Measurements from ENCODE around the gene AKAP6. TPM values are rescaled to one million over a fixed set of nuclear protein-coding genes. Genes with fewer than 3 reads are reported as not detected.

AKAP6 gene
- total and polyA plus RNA-seq, 10 of the 15 experiments (the other 5 are each of a cell fraction or from before 2014, with no cell fraction given), result 0.35 to 5.9 (median 2.2) TPM

DNA sequence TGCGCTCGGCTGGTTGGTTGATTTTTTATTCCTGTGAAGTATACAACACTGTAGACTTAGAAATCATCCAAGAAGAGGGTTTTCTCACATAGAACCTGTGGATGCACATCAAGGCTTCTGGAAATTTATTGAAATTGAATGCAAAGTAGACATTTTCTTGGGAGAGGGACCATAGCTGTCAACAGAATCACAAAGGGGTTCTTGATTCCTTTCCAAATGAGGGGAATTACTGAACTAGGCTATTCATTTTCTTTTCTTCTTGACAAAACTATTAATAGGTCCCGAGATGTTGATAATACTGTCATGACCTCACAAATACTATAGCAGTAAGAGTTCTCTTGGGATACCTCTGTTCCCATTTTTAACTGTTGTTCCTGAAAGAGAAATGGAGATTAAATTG, 73.9 kb downstream of the AKAP6 start:
- Histone ChIP-seq H3K27me3 (replicated peaks in 1 of 2; ENCODE audit: control insufficient read depth in 2 of 2, insufficient read depth in 2 of 2, low read length in 1 of 2) (no peaks in the 10 kb centered on the region; a peak in 1 of 4 replicates), H3K4me3 (no peak overlapping the region), H2AFZ (ENCODE audit: control insufficient read depth, low read depth, low read length) (no peak overlapping the region), H3K79me2 (ENCODE audit: control insufficient read depth, insufficient read depth, low read length) (no peaks in the 10 kb centered on the region), H3K9me3 (replicated peaks; ENCODE audit: control insufficient read depth, insufficient read depth, low read length) (no peaks in the 10 kb centered on the region), H4K20me1 (ENCODE audit: control insufficient read depth, insufficient read depth) (no peaks in the 10 kb centered on the region), H3K4me1 (ENCODE audit: control insufficient read depth, insufficient read depth, low read length) (no peaks in the 10 kb centered on the region), H3K4me2 (ENCODE audit: control insufficient read depth, insufficient read depth) (no peak overlapping the region), H3K36me3 (ENCODE audit: control insufficient read depth in 2 of 2, insufficient read depth in 2 of 2, low read length in 1 of 2) (no peaks in the 10 kb centered on the region), H3K9ac (ENCODE audit: control insufficient read depth, insufficient read depth, low read length) (no peak overlapping the region), H3K27ac (ENCODE audit: control insufficient read depth, insufficient read depth) (no peak overlapping the region)
- POLR2A ChIA-PET, result no interaction called here
- 53% methylated on average over 3 of the region's 3 CpGs for WGBS (ENCODE audit: insufficient coverage, insufficient replicate concordance, low lambda C conversion rate, missing lambda C conversion rate)
- SMC1A ChIA-PET (ENCODE audit: uncharacterized antibody, unreplicated experiment), result interaction anchor here (0.6 to 1.2 kb wide), 2 partner anchors 16 to 90 kb away, joined by 3 read pairs; no protein-coding TSS in a partner anchor
- ATAC-seq (no peak), DNase-seq (ENCODE audit: low read depth, low spot score) (no peak), FAIRE-seq (no peak)
- CTCF ChIA-PET, result interaction anchor here (0.6 kb wide), 1 partner anchor 545 kb away, joined by 3 read pairs; no protein-coding TSS in a partner anchor
- no TSS peak for BruUV-seq (replicated peaks)
- RAD21 ChIA-PET (ENCODE audit: unreplicated experiment), result no interaction called here
- no peak for TF ChIP-seq IKZF1 (conservative IDR thresholded peaks at IDR 0.05)
- TF ChIP-seq NFYA (IDR thresholded peaks at IDR 0.05; ENCODE audit: borderline replicate concordance, low read depth, low read length), result no peak
- TF ChIP-seq, protein P1, sequence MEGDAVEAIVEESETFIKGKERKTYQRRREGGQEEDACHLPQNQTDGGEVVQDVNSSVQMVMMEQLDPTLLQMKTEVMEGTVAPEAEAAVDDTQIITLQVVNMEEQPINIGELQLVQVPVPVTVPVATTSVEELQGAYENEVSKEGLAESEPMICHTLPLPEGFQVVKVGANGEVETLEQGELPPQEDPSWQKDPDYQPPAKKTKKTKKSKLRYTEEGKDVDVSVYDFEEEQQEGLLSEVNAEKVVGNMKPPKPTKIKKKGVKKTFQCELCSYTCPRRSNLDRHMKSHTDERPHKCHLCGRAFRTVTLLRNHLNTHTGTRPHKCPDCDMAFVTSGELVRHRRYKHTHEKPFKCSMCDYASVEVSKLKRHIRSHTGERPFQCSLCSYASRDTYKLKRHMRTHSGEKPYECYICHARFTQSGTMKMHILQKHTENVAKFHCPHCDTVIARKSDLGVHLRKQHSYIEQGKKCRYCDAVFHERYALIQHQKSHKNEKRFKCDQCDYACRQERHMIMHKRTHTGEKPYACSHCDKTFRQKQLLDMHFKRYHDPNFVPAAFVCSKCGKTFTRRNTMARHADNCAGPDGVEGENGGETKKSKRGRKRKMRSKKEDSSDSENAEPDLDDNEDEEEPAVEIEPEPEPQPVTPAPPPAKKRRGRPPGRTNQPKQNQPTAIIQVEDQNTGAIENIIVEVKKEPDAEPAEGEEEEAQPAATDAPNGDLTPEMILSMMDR (IDR thresholded peaks at IDR 0.05 in 2 of 3, conservative IDR thresholded peaks at IDR 0.05 in 1 of 3; ENCODE audit: control insufficient read depth in 2 of 3, extremely low read depth in 1 of 3, insufficient read depth in 1 of 3, low read depth in 3 of 3, low read length in 3 of 3), result no peak
- TF ChIP-seq FOXK2 (IDR thresholded peaks at IDR 0.05), result no peak
- no peak for TF ChIP-seq FOXM1 (IDR thresholded peaks at IDR 0.05; ENCODE audit: low read depth, low read length)
- no peak for TF ChIP-seq STAT3 (IDR thresholded peaks at IDR 0.05; ENCODE audit: low read depth, low read length)
- TF ChIP-seq MEF2A (IDR thresholded peaks at IDR 0.05; ENCODE audit: insufficient read depth, low read depth, low read length), result no peak
- TF ChIP-seq, protein P2, sequence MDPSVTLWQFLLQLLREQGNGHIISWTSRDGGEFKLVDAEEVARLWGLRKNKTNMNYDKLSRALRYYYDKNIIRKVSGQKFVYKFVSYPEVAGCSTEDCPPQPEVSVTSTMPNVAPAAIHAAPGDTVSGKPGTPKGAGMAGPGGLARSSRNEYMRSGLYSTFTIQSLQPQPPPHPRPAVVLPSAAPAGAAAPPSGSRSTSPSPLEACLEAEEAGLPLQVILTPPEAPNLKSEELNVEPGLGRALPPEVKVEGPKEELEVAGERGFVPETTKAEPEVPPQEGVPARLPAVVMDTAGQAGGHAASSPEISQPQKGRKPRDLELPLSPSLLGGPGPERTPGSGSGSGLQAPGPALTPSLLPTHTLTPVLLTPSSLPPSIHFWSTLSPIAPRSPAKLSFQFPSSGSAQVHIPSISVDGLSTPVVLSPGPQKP (IDR thresholded peaks at IDR 0.05; ENCODE audit: low read depth, low read length), result no peak
- TF ChIP-seq CHD4 (IDR thresholded peaks at IDR 0.05), result no peak
- no peak for TF ChIP-seq SMAD5 (IDR thresholded peaks at IDR 0.05; ENCODE audit: low read depth)
- intact Hi-C loops (cut with micrococcal nuclease; ENCODE audit: unreplicated experiment) (no loop called here), in situ Hi-C loops (cut with MboI) (no loop called here)
